NCI-H748 treated with DMSO at 0.1 percent for 48 hours (cell line): ENCODE results near the gene TMEM183A.
A peak's percentile ranks its signal among the peaks of the same experiment; 100 is the strongest.

ENCODE experiments used
- DNase-seq: peaks from one replicate; lab custom pipeline; 2025; lab: John Stamatoyannopoulos, UW

Gene TMEM183A

GRCh38 chr1:203028784-203029553, 21.8 kb downstream of the TMEM183A start:
- DNase-seq, result no peak

GRCh38 chr1:203031467-203031866, 24.3 kb downstream of the TMEM183A start:
- no peak for DNase-seq

DNA sequence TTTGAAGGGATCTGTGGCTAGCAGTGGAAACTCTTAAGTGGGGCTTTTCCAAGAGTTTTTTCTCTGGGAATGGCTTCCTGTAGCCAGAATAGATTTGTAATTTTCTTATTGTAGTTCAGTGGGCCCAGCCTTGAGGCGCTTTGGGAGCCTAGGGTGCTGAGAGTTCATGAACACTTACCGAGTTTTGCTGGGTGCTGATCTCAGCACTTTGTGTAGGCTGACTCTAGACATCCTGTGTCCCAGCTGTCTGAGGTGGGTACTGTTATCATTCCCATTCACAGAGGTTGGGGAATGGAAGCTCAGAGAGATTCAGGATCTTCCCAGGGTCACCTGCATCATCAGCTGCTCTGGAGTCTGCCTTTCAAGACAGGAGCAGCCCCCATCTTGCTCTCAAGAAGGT, 26.1 kb downstream of the TMEM183A start:
- DNase-seq, result no peak

DNA sequence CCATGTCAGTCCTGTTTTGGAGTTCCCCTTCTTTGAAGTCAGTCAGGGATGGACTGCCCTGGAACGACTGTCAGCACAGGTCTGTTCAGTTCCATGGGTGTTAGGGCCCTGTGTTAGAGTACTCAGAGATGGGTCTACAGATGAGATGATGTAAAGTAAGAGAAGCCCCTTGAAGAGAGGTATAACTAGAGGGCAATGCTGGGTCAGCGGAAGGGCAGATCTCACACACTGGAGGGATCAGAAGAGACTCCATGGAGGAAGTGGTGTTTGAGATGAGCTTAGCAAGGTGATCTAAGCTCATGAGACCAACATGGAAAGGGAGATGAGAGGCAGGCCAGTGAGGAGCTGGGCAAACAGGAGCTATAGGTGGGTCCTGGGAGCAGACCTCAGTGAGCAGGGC, 26.7 kb downstream of the TMEM183A start:
- DNase-seq, result no peak

- DNase-seq, result no peak
These were observed 27.4 kb downstream of the TMEM183A start for GRCh38 chr1:203034422-203035110.

DNA sequence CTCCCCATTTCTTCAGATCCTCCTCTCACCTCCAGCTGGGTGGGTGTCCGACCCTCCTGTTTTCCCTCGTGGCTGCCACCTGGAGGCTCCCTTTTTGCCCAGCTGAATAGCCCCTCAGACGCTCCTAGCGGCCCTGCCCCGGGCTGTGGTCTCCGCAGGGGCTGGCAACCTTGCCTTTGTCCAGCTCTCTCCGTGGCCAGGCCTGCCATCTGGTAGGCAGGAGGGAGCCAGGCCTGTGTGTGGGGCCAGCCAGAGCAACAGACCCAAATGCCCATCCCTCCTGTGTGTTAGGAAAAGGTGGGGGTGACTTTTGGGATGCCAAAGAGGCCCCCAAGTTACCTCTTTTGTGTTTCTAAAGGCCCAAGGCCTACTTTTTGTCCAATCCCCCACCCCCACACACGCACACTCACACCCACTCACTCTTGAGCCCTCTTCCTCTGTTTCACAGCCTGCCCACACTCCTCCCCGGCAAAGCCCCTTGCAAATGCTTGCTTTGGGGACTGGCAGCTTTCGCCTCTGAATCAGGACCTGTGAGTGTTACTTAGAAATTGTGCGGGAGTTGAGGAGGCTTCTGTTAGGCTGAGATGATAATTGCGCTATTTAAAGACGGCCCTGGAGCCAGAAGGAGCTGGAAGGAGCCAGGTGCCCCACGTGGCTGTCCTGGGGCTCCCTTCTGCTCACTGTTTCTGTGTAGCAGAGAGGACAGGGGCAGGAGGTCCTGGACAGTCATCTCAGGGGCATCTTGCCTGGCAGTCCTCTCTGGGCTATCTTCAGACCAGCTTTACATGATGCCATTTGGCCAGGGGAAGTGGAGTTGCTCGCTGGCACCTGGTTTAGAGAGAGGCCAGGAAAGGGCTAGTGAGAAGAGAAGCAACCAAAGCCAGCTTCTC, 28.2 kb downstream of the TMEM183A start:
- no peak for DNase-seq

DNA sequence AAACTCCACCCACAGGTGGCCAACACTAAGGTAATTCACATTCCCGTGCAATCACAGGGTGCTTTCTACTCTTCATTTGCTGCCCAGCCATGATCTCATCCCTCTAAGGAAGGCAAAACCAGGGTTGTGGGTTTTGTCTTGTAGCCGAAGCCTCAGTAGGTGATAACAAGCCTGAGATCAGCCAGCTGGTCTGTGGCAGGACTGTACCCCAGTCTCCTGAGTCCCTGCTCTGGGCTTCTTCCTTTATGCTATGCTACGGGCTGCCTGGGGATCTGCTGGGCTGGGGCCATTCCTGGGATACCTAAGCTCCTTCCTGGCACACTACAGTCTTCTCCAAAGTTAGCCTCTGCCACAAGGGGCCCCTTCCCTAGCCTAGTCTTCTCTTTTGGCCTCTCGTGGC, 29.0 kb downstream of the TMEM183A start:
- DNase-seq, result no peak

- no peak for DNase-seq
These were observed 29.4 kb downstream of the TMEM183A start for GRCh38 chr1:203036537-203036936.

- DNase-seq, result no peak
These were observed 30.5 kb downstream of the TMEM183A start for GRCh38 chr1:203037509-203038190.

- DNase-seq, result no peak
These were observed 31.1 kb downstream of the TMEM183A start for GRCh38 chr1:203038217-203038741.

DNA sequence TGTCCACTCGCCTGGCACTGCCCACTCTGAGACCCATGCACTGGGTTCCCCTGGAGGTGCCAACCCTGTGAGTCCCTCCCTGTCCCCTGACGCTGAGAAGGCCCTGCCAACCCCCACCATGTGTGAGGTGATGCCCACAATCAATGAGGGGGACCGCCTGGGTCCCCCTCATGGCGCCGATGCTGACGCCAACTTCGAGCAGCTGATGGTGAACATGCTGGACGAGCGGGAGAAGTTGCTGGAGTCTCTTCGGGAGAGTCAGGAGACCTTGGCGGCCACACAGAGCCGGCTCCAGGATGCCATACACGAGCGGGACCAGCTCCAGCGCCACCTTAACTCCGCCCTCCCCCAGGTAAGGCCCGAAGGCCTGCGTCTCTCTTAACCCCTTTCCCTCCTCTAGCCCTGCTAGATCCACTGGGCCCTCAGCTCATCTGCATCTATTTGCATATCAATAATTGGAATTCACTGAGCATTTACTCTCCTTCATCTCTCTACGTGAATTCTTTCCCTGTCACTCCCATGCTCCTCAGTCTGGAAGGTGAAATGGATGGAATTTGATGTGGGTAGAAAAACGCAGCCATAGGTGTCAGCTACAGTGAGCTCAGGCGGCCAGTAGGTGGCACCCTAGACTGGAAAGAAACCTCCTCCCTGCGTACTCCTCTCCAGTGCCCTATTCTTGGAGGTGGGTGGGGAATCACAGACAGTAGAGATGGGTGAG, 31.9 kb downstream of the TMEM183A start:
- peak; percentile 5 for DNase-seq

DNA sequence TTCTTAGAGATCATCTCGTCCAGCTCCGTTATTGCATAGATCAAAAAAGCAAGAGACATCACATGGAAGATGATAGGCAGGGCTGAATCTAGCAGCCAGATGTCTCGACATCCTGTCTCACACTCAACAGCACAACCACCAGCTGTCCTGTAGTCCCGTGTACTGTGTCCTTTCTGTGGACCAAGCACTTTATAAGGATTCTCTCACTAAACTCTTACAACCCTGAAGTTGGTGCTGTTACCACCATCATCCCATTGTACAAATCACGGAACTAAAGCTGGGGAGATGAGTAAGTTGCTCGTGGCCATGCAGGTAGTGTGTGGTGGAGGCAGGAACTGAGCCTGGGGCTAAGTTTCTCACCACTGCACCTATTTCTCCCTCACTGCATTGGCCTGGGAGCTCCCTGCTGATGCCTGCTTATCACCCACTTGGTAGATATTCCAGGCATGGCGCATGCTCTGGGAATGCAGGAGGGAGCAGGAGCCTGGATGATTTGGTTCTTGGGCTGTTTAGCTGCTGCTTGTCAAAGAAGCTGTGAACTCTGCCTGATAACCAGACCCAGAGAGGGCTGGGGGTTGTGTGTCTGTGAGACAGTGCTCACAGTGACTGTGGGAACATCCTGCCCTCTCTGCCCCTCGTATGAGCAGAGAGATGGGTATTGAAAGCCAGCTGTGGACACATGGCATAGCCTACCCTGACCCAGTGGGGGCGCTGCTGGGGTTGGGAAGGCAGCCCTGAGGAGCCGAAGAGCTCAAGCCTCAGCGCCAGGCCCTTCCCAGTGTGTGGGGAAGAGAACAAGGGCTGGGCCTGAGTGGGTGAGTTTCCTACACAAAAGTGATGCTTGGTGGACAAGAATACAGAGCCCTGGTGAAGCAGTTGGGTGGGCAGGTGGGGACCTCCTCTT, 32.7 kb downstream of the TMEM183A start:
- DNase-seq, result no peak

GRCh38 chr1:203040513-203041275, 33.5 kb downstream of the TMEM183A start:
- DNase-seq, result no peak

DNA sequence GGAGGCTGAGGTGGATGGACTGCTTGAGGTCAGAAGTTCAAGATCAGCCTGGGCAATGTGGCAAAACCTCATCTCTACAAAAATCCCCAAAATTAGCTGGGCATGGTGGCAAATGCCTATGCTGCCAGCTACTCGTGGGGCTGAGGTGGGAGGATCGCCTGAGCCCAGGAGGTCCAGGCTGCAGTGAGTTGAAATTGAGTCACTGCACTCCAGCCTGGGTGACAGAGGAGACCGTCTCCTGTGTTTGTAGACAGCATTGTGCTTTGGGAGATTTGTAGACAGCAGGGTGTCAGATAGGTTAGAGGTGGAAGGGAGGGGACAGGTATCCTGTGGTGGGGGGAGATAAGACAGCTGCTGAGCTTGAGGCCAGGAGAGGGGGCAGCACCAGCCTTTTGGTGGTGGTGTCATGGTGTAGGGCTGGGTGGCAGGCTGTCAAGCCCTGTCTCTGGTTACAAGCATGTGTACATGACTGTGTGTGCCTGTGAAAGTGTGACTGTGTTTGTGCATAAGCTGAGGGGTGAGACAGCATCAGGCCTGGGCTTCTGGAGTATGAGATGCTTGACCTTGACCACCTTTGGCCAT, 34.3 kb downstream of the TMEM183A start:
- no peak for DNase-seq

GRCh38 chr1:203043830-203044545, 36.8 kb downstream of the TMEM183A start:
- DNase-seq, result no peak

GRCh38 chr1:203044546-203045250, 37.5 kb downstream of the TMEM183A start:
- no peak for DNase-seq

DNA sequence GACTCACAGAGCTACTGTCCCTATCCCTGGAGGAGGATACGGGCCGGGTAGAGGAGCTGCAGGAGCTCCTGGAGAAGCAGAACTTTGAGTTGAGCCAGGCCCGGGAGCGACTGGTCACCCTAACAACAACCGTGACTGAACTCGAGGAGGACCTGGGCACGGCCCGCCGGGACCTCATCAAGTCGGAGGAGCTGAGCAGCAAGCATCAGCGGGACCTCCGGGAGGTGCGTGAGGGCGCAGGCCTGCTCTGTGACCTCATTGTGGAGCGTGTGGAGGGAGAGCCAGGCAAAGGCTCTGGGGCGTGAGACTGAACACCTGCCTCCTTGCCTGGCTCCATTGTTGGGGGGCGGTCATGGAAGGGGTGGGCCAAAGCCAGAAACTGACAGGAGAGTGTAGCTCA, 38.2 kb downstream of the TMEM183A start:
- DNase-seq, result no peak
